KMS-11 (cell line): ENCODE measurements around the gene TM4SF18.

ENCODE experiments used
- H2AFZ ChIP-seq: fragments of 200-600 bp; sonication (generic); 2 replicates; pipeline ENCODE4 v1.6.1; 2016; ENCODE audit warnings: antibody characterized with exemption, mixed run types, low read depth
- H3K27ac ChIP-seq: fragments of 200-600 bp; sonication (generic); 2 replicates; pipeline ENCODE4 v1.6.1; 2016; ENCODE audit warnings: mild to moderate bottlenecking, mixed run types
- H3K27me3 ChIP-seq: fragments of 200-600 bp; sonication (generic); 2 replicates; pipeline ENCODE4 v1.6.1; 2017; ENCODE audit warnings: mild to moderate bottlenecking, low read depth, mixed run types, moderate library complexity; ENCODE audit not compliant: insufficient read depth
- H3K36me3 ChIP-seq: fragments of 200-600 bp; sonication (generic); 2 replicates; pipeline ENCODE4 v1.6.1; 2017; ENCODE audit warnings: mild to moderate bottlenecking, mixed run types; ENCODE audit not compliant: insufficient read depth
- H3K4me1 ChIP-seq: fragments of 200-600 bp; sonication (generic); 2 replicates; pipeline ENCODE4 v1.6.1; 2016; ENCODE audit warnings: mild to moderate bottlenecking, low read depth, mixed run types; ENCODE audit not compliant: poor library complexity, severe bottlenecking
- H3K4me2 ChIP-seq: fragments of 200-600 bp; sonication (generic); 2 replicates; pipeline ENCODE4 v1.7.0; 2016; ENCODE audit warnings: mild to moderate bottlenecking, mixed run types
- H3K4me3 ChIP-seq: fragments of 200-600 bp; sonication (generic); IDR thresholded peaks from 2 replicates; pipeline ENCODE4 v1.6.1; 2017; ENCODE audit warnings: low read depth, low read length, mixed read lengths; ENCODE audit not compliant: insufficient read depth
- H3K79me2 ChIP-seq: fragments of 200-600 bp; sonication (generic); 2 replicates; pipeline ENCODE4 v1.6.1; 2016; ENCODE audit warnings: low read depth, mixed run types; ENCODE audit not compliant: insufficient read depth
- H3K9ac ChIP-seq: fragments of 200-600 bp; sonication (generic); 2 replicates; pipeline ENCODE4 v1.6.1; 2016; ENCODE audit warnings: mild to moderate bottlenecking, mixed run types
- H4K20me1 ChIP-seq: fragments of 200-600 bp; sonication (generic); 2 replicates; pipeline ENCODE4 v1.6.1; 2016; ENCODE audit warnings: mild to moderate bottlenecking, mixed run types; ENCODE audit not compliant: insufficient read depth
- TF ChIP-seq, protein P1 (sequence below): fragments of 200-600 bp; sonication (generic); conservative IDR thresholded peaks from 2 replicates; pipeline ENCODE4 v1.6.1; 2017; ENCODE audit warnings: low read depth, mild to moderate bottlenecking, antibody characterized with exemption, low read length, moderate library complexity, mixed read lengths

Gene TM4SF18

DNA sequence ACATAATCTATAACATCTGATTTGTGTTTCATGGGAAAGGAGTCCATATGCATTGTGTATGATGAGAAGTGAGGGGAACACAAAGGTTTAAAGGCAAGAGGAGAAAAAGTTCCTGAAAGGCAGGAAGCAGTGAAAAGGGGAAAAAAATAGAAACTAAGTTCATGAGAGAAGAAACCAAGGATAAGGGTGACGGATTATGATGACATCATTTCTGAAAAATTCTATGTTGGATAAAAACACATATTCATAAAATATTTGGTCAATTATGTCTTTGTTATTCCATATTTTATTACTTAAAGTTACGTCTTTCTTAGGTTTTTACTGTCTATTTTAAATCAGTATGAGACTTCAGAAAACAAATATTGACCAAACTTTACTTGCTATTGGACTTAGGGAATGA is 63.3 kb downstream of the TM4SF18 start:
- Histone ChIP-seq H3K4me2 (no peak overlapping the region), H3K27ac (no peak overlapping the region), H4K20me1 (no peaks in the 10 kb centered on the region), H3K4me3 (no peak overlapping the region), H3K27me3 (no peaks in the 10 kb centered on the region), H2AFZ (no peak overlapping the region), H3K36me3 (no peaks in the 10 kb centered on the region), H3K9ac (no peak overlapping the region), H3K4me1 (peaks cover 9% of the 10 kb centered on the region), H3K79me2 (no peaks in the 10 kb centered on the region)
- TF ChIP-seq, protein P1, sequence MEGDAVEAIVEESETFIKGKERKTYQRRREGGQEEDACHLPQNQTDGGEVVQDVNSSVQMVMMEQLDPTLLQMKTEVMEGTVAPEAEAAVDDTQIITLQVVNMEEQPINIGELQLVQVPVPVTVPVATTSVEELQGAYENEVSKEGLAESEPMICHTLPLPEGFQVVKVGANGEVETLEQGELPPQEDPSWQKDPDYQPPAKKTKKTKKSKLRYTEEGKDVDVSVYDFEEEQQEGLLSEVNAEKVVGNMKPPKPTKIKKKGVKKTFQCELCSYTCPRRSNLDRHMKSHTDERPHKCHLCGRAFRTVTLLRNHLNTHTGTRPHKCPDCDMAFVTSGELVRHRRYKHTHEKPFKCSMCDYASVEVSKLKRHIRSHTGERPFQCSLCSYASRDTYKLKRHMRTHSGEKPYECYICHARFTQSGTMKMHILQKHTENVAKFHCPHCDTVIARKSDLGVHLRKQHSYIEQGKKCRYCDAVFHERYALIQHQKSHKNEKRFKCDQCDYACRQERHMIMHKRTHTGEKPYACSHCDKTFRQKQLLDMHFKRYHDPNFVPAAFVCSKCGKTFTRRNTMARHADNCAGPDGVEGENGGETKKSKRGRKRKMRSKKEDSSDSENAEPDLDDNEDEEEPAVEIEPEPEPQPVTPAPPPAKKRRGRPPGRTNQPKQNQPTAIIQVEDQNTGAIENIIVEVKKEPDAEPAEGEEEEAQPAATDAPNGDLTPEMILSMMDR: no peak

DNA sequence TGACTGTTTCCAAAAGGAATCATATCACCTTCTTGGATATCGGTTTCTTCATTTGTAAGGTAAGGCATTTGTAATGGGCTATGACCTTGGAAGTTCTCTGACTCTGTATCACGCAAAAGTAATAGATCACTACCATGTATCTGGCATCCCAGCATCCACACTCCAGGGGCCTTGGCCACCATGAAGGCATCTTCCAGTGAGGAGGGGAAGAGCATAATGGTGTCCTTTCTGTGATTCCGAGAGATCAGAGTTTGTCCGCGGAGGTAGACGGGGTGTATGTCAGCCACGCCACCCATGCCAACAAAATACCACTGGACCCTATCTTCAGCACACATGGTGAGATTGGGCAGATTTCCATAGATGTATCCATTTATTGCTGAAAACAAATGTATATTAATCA is 63.7 kb downstream of the TM4SF18 start:
- H3K79me2 ChIP-seq: no peaks in the 10 kb centered on the region
- no peak overlapping the region for H3K4me2 ChIP-seq
- no peak overlapping the region for H3K27ac ChIP-seq
- no peak overlapping the region for H2AFZ ChIP-seq
- H3K4me1 ChIP-seq: peaks cover 9% of the 10 kb centered on the region
- H3K36me3 ChIP-seq: no peaks in the 10 kb centered on the region
- H3K27me3 ChIP-seq: no peaks in the 10 kb centered on the region
- no peaks in the 10 kb centered on the region for H4K20me1 ChIP-seq
- no peak overlapping the region for H3K9ac ChIP-seq
- H3K4me3 ChIP-seq: no peak overlapping the region
- TF ChIP-seq, protein P1: no peak
